Measurements from ENCODE around the gene CEACAM16.

CEACAM16 gene

DNA sequence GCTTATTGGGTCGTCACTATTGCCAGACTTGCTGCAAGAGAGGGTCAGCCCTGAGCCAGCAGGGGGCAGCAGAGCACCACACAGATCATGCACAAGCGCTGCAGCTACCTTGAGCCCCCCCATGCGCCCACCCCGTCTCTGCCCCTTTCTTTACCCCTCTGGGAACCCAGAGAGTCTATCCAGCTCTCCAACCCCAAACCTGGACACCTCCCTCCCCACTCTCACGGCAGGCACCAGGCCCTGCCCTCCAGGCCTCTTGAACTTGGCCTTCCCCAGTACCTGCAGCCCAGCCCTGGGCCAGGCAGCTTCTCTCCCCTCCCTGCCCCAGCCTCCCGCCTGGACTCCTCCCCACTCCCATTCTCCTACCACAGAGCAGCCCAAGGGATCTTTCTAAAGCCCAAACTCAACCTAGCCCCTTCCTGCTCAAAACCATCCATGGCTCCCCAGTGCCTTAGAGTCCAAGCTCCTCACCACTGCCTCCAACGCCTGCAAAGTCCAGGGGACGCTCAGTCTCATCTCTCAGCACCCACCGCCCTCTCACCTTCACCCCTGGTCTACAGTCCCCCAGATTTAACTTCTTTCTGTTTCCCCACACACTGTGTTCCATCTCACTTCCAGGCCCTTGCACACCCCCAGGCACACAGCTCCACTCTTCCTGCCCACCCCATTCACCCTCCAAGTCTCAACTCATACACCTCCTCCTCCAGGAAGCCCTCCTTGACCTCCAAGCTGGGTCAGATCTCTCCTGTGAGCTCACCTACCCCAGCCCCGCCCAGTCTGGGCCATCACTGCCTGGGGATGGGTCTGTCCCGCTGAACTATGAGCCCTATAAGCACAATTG is 9.4 kb upstream of the CEACAM16 start (continued):
- TF ChIP-seq ZNF302 (tag by site-specific recombination; IDR thresholded peaks at IDR 0.05; ENCODE audit: low read depth) = no peak
- TF ChIP-seq RBAK (tag by site-specific recombination; IDR thresholded peaks at IDR 0.05) = no peak
- TF ChIP-seq ZNF184 (tag by site-specific recombination; IDR thresholded peaks at IDR 0.05) = no peak
- no peak for TF ChIP-seq ZNF223 (tag by site-specific recombination; IDR thresholded peaks at IDR 0.05)
- TF ChIP-seq, protein P1, sequence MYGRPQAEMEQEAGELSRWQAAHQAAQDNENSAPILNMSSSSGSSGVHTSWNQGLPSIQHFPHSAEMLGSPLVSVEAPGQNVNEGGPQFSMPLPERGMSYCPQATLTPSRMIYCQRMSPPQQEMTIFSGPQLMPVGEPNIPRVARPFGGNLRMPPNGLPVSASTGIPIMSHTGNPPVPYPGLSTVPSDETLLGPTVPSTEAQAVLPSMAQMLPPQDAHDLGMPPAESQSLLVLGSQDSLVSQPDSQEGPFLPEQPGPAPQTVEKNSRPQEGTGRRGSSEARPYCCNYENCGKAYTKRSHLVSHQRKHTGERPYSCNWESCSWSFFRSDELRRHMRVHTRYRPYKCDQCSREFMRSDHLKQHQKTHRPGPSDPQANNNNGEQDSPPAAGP (tag by site-specific recombination; IDR thresholded peaks at IDR 0.05) = 0 out of 2 replicates have a peak, but pooled peaks have one; percentile 34
- TF ChIP-seq ZNF610 (tag by site-specific recombination; IDR thresholded peaks at IDR 0.05; ENCODE audit: borderline replicate concordance) = no peak
- no peak for TF ChIP-seq ZNF26 (tag by site-specific recombination; IDR thresholded peaks at IDR 0.05)
- TF ChIP-seq ZNF830 (tag by site-specific recombination; IDR thresholded peaks at IDR 0.05; ENCODE audit: low read depth) = no peak
- TF ChIP-seq ZNF658 (tag by site-specific recombination; IDR thresholded peaks at IDR 0.05) = no peak
- no peak for TF ChIP-seq ZNF629 (tag by site-specific recombination; IDR thresholded peaks at IDR 0.05)
- no peak for TF ChIP-seq REPIN1 (tag by site-specific recombination; IDR thresholded peaks at IDR 0.05; ENCODE audit: low read depth)
- TF ChIP-seq WT1 (tag by site-specific recombination; IDR thresholded peaks at IDR 0.05) = no peak
- no peak for TF ChIP-seq ZNF76 (tag by site-specific recombination; IDR thresholded peaks at IDR 0.05; ENCODE audit: borderline replicate concordance, low read depth)
- no peak for TF ChIP-seq ZBTB20 (tag by site-specific recombination; IDR thresholded peaks at IDR 0.05)
- no peak for TF ChIP-seq ZNF221 (tag by site-specific recombination; IDR thresholded peaks at IDR 0.05; ENCODE audit: borderline replicate concordance)

DNA sequence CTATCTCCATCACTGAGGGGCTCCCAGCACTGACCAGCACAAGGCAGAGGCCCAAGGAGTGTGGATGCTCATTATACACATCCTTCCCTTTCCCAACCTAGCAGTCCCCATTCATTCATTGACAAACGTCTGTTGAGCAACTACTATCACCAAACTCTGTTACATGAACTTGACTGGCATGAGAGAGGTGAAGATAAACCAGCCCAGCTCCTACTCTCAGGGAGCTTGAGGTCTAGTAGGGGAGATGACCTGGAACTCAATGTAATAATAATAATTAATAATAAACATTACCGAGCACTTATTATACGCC is 8.9 kb upstream of the CEACAM16 start:
- Histone ChIP-seq H3K9me3 (ENCODE audit: control insufficient read depth, insufficient read depth, low read depth, low read length) (no peaks in the 10 kb centered on the region), H3K4me3 (ENCODE audit: low read depth, low read length) (no peak overlapping the region), H3K4me1 (ENCODE audit: control insufficient read depth, insufficient read depth, low read length) (no peaks in the 10 kb centered on the region), H3K36me3 (ENCODE audit: control insufficient read depth in 2 of 2, insufficient read depth in 1 of 2, low read length in 2 of 2) (no peaks in the 10 kb centered on the region), H3K27ac (ENCODE audit: extremely low read depth, low read depth, low read length) (no peak overlapping the region)
- no peak for TF ChIP-seq ZNF660 (tag by site-specific recombination; IDR thresholded peaks at IDR 0.05)
- no peak for TF ChIP-seq ZNF785 (tag by site-specific recombination; IDR thresholded peaks at IDR 0.05)
- no peak for TF ChIP-seq ZNF623 (tag by site-specific recombination; IDR thresholded peaks at IDR 0.05)
- TF ChIP-seq ZNF626 (tag by site-specific recombination; IDR thresholded peaks at IDR 0.05) = no peak
- TF ChIP-seq ZNF202 (tag by site-specific recombination; IDR thresholded peaks at IDR 0.05; ENCODE audit: borderline replicate concordance) = no peak
- TF ChIP-seq, protein P2, sequence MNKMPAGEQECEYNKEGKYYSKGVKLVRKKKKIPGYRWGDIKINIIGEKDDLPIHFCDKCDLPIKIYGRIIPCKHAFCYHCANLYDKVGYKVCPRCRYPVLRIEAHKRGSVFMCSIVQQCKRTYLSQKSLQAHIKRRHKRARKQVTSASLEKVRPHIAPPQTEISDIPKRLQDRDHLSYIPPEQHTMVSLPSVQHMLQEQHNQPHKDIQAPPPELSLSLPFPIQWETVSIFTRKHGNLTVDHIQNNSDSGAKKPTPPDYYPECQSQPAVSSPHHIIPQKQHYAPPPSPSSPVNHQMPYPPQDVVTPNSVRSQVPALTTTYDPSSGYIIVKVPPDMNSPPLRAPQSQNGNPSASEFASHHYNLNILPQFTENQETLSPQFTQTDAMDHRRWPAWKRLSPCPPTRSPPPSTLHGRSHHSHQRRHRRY (tag by site-specific recombination; IDR thresholded peaks at IDR 0.05) = no peak
- TF ChIP-seq TRIM28 (IDR thresholded peaks at IDR 0.05; ENCODE audit: borderline replicate concordance, low read length) = no peak
- TF ChIP-seq ZBTB8A (tag by site-specific recombination; IDR thresholded peaks at IDR 0.05) = no peak
- no peak for TF ChIP-seq ZNF146 (tag by site-specific recombination; IDR thresholded peaks at IDR 0.05)
- TF ChIP-seq, protein P3, sequence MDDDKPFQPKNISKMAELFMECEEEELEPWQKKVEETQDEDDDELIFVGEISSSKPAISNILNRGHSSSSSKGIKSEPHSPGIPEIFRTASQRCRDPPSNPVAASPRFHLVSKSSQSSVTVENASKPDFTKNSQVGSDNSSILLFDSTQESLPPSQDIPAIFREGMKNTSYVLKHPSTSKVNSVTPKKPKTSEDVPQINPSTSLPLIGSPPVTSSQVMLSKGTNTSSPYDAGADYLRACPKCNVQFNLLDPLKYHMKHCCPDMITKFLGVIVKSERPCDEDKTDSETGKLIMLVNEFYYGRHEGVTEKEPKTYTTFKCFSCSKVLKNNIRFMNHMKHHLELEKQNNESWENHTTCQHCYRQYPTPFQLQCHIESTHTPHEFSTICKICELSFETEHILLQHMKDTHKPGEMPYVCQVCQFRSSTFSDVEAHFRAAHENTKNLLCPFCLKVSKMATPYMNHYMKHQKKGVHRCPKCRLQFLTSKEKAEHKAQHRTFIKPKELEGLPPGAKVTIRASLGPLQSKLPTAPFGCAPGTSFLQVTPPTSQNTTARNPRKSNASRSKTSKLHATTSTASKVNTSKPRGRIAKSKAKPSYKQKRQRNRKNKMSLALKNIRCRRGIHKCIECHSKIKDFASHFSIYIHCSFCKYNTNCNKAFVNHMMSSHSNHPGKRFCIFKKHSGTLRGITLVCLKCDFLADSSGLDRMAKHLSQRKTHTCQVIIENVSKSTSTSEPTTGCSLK (tag by site-specific recombination; IDR thresholded peaks at IDR 0.05) = no peak
- TF ChIP-seq ZNF629 (tag by site-specific recombination; IDR thresholded peaks at IDR 0.05) = no peak
- CTCF ChIA-PET = interaction anchor here (0.6 to 7.9 kb wide), 25 partner anchors 10 to 264 kb away, joined by 3 to 106 read pairs (median 6); partner anchors contain the start of gene BCAM
- POLR2A ChIA-PET = interaction anchor here (1.4 kb wide), 1 partner anchor 81 kb away, joined by 5 read pairs; no protein-coding TSS in a partner anchor
